Osteoblast (primary cell): Measurements from ENCODE around the gene IL20RA. TPM values are rescaled to one million over a fixed set of nuclear protein-coding genes. Genes with fewer than 3 reads are reported as not detected.

Experiments used
- DNase-seq: peaks from one replicate; pipeline ENCODE4 v3.0.0; 2011; ENCODE audit warnings: low spot score, mixed read lengths; ENCODE audit not compliant: insufficient read length; ENCODE audit errors: missing footprints
- H2AFZ ChIP-seq: 2 replicates; pipeline ENCODE4 v1.6.0; 2011; ENCODE audit warnings: mild to moderate bottlenecking, low read length
- H3K27ac ChIP-seq: 2 replicates; pipeline ENCODE4 v1.5.1; 2011; ENCODE audit warnings: mild to moderate bottlenecking, low read depth, low read length, moderate library complexity
- H3K27me3 ChIP-seq: 2 replicates; pipeline ENCODE4 v1.6.0; 2012; ENCODE audit warnings: mild to moderate bottlenecking, control low read depth, inconsistent platforms, low read length, moderate library complexity; ENCODE audit not compliant: insufficient read depth
- H3K36me3 ChIP-seq: 2 replicates; pipeline ENCODE4 v1.5.1; 2011; ENCODE audit warnings: mild to moderate bottlenecking, low read length, control low read depth, moderate library complexity; ENCODE audit not compliant: insufficient read depth
- H3K4me1 ChIP-seq: 2 replicates; pipeline ENCODE4 v1.5.1; 2011; ENCODE audit warnings: mild to moderate bottlenecking, low read length, control low read depth, moderate library complexity; ENCODE audit not compliant: insufficient read depth
- H3K4me2 ChIP-seq: 2 replicates; pipeline ENCODE4 v1.6.0; 2011; ENCODE audit warnings: mild to moderate bottlenecking, low read length; ENCODE audit not compliant: insufficient read depth
- H3K4me3 ChIP-seq: fragments of 200-600 bp; sonication (generic); 3 replicates; pipeline ENCODE4 v1.5.1; 2012; ENCODE audit warnings: mild to moderate bottlenecking, low read length, inconsistent platforms; ENCODE audit not compliant: insufficient read depth
- H3K79me2 ChIP-seq: 2 replicates; pipeline ENCODE4 v1.6.0; 2012; ENCODE audit warnings: mild to moderate bottlenecking, low read length, control low read depth, inconsistent platforms; ENCODE audit not compliant: insufficient read depth
- H3K9me3 ChIP-seq: 2 replicates; pipeline ENCODE4 v1.5.1; 2011; ENCODE audit warnings: low read depth, low read length, control low read depth
- H4K20me1 ChIP-seq: 2 replicates; pipeline ENCODE4 v1.6.0; 2012; ENCODE audit warnings: mild to moderate bottlenecking, low read length, control low read depth; ENCODE audit not compliant: insufficient read depth
- total RNA-seq: library from RNA; depleted of rRNA; stranded (reverse); fragments of >200 nt; gene quantifications from 2 replicates; pipeline ENCODE4 v1.2.3, GENCODE V29; 2012
- TF ChIP-seq, protein P1 (sequence below): IDR thresholded peaks from 2 replicates; pipeline ENCODE4 v1.5.1; 2011; ENCODE audit warnings: mild to moderate bottlenecking, low read depth, low read length, moderate library complexity; ENCODE audit errors: extremely low read depth

The IL20RA gene
- total RNA-seq, 1 donor: 0.36 TPM

DNA sequence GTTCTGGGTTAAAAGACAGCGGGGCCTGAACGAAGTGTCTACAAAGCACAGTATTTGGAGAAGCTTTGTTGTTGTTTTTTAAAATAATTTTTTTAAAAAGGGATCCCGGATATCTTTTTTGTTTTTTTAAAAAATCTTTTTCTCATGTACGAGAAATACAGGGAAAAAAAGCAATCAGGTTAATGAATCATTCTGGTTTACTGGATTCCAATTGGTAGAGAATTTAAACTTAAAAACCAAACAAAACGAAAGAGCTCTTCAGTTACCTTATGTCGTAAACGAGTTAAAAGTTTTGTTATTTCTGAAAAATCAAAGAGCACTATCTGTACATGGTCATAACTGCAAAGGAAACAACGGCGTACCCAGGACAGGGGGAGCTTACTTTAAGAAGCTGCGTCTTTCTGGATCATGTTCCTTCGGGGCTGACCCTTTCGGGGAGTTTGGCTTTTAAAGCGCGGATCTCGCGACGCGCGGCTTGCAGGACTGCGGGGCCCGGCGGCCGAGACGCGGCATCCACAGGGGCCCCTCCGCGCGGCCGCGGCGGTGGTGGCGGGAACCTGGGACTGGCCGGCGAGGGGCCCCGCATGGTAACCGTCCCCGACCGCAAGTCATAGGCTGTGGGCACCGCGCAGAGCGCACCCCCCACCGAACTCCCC, 927 bp downstream of the IL20RA start:
- no peaks in the 10 kb centered on the region for H4K20me1 ChIP-seq
- peak; percentile 90 for DNase-seq
- peak overlapping the region; percentile 88 for H2AFZ ChIP-seq
- peaks cover 5% of the 10 kb centered on the region for H3K4me1 ChIP-seq
- no peaks in the 10 kb centered on the region for H3K36me3 ChIP-seq
- no peaks in the 10 kb centered on the region for H3K79me2 ChIP-seq
- no peaks in the 10 kb centered on the region for H3K9me3 ChIP-seq
- H3K27ac ChIP-seq: no peak overlapping the region
- H3K4me3 ChIP-seq: peak overlapping the region; percentile 79
- peaks cover 41% of the 10 kb centered on the region for H3K27me3 ChIP-seq
- TF ChIP-seq, protein P1, sequence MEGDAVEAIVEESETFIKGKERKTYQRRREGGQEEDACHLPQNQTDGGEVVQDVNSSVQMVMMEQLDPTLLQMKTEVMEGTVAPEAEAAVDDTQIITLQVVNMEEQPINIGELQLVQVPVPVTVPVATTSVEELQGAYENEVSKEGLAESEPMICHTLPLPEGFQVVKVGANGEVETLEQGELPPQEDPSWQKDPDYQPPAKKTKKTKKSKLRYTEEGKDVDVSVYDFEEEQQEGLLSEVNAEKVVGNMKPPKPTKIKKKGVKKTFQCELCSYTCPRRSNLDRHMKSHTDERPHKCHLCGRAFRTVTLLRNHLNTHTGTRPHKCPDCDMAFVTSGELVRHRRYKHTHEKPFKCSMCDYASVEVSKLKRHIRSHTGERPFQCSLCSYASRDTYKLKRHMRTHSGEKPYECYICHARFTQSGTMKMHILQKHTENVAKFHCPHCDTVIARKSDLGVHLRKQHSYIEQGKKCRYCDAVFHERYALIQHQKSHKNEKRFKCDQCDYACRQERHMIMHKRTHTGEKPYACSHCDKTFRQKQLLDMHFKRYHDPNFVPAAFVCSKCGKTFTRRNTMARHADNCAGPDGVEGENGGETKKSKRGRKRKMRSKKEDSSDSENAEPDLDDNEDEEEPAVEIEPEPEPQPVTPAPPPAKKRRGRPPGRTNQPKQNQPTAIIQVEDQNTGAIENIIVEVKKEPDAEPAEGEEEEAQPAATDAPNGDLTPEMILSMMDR: no peak
- peak overlapping the region; percentile 91 for H3K4me2 ChIP-seq

DNA sequence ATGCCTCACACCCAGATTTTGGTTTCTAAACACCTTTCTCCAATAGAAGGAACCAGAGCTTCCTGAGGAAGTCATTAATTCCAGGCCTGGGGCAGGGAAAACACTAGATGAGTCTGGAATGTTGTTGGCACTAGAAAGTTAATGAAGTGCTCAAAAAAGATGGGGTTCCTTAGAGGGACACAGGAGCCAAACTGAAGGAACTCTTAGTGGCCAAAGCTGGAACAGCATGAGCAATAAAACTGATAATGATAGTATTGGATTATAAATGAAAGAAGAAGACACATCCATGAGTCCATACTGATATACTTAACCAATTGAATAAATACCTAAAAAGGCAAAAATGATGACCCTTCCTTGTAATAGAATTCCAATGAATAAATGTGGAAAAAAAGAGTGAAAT, 4.4 kb downstream of the IL20RA start:
- Histone ChIP-seq H3K4me2 (no peak overlapping the region), H3K4me3 (no peak overlapping the region), H3K36me3 (no peaks in the 10 kb centered on the region), H3K4me1 (peaks cover 5% of the 10 kb centered on the region), H3K79me2 (no peaks in the 10 kb centered on the region), H3K27me3 (peaks cover 34% of the 10 kb centered on the region), H3K27ac (no peak overlapping the region), H2AFZ (no peak overlapping the region), H3K9me3 (no peaks in the 10 kb centered on the region), H4K20me1 (no peaks in the 10 kb centered on the region)
- TF ChIP-seq, protein P1: no peak
- DNase-seq: no peak

DNA sequence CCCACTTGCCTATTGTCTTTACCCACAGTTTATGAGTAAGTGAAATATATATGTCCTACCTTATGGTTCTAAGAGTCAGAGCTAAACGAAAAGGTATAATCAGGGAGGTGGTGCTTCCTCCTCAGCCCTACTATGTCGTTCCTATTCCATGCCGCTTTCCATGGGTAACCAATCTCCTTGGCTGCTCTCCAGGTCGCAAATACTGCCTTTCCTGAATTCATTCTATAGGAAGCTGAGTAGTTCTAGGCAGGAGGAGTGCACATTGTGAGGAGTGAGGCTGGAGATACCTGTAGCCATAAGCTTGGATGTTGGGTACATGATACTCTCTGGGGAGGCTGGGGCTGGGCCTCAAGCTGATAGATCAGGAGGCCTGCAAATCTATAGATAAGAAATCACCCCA, 5.8 kb downstream of the IL20RA start:
- no peaks in the 10 kb centered on the region for H4K20me1 ChIP-seq
- H3K27ac ChIP-seq: no peak overlapping the region
- no peak overlapping the region for H3K4me2 ChIP-seq
- H3K4me1 ChIP-seq: peaks cover 5% of the 10 kb centered on the region
- no peak for DNase-seq
- TF ChIP-seq, protein P1: no peak
- no peak overlapping the region for H3K4me3 ChIP-seq
- H3K27me3 ChIP-seq: peaks cover 28% of the 10 kb centered on the region
- no peaks in the 10 kb centered on the region for H3K79me2 ChIP-seq
- no peaks in the 10 kb centered on the region for H3K9me3 ChIP-seq
- no peak overlapping the region for H2AFZ ChIP-seq
- H3K36me3 ChIP-seq: no peaks in the 10 kb centered on the region

DNA sequence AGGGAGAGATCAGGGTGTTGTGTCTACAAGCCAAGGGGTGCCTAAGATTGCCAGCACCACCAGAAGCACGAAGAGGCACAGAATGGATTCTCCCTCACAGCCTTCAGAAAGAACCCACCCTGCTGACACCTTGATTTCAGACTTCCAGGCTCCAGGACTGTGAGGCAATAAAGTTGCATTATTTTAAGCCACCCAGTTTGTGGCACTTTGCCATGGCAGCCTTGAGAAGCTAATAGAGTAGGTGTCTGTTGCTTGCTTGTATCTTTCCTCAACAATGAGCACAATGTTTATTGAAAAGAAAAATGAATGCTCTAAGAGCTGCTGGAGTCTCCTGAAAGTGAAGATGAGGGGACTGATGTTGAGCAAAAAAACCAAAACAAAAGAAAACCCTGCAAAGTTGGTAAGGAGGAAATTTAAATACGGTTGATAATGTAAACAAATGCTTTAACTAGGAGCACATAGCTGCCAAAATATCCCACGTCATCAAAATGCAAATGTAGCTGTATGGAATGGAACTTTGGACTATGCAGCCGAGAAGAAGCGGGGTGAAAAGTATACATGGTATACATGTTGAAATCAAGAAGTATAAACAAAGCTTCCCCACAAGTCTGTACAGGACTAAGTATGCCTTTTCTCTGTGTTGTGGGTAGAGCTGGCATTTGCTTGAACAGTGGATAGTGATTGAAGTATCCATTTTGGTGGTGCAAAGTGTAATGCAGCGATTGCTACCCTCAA, 8.0 kb downstream of the IL20RA start:
- TF ChIP-seq, protein P1: no peak
- H3K36me3 ChIP-seq: no peaks in the 10 kb centered on the region
- H3K79me2 ChIP-seq: no peaks in the 10 kb centered on the region
- no peak for DNase-seq
- no peaks in the 10 kb centered on the region for H3K4me1 ChIP-seq
- peaks cover 13% of the 10 kb centered on the region for H3K27me3 ChIP-seq
- no peak overlapping the region for H3K4me2 ChIP-seq
- no peaks in the 10 kb centered on the region for H4K20me1 ChIP-seq
- no peak overlapping the region for H3K4me3 ChIP-seq
- no peaks in the 10 kb centered on the region for H3K9me3 ChIP-seq
- H2AFZ ChIP-seq: no peak overlapping the region
- H3K27ac ChIP-seq: no peak overlapping the region
